ENCODE data around the gene TMEM119. TPM values are rescaled to one million over a fixed set of nuclear protein-coding genes. Genes with fewer than 3 reads are reported as not detected.

The TMEM119 gene
- polyA plus RNA-seq, 3 donors from 2014 or later, result 0.47 TPM; not detected in 2

GRCh38 chr12:108609537-108610335, 11.9 kb upstream of the TMEM119 start:
- Mint-ChIP-seq H3K4me3 (no peak overlapping the region), H3K9me3 (no peaks in the 10 kb centered on the region), H3K4me1 (peaks cover 12 to 19% of the 10 kb centered on the region in 2 donors), H3K27ac (no peak overlapping the region), H3K36me3 (no peaks in the 10 kb centered on the region), H3K27me3 (ENCODE audit: low read depth in 3 of 3) (peaks cover 2 to 11% (median 7%) of the 10 kb centered on the region in 3 donors)
- no peak for DNase-seq

DNA sequence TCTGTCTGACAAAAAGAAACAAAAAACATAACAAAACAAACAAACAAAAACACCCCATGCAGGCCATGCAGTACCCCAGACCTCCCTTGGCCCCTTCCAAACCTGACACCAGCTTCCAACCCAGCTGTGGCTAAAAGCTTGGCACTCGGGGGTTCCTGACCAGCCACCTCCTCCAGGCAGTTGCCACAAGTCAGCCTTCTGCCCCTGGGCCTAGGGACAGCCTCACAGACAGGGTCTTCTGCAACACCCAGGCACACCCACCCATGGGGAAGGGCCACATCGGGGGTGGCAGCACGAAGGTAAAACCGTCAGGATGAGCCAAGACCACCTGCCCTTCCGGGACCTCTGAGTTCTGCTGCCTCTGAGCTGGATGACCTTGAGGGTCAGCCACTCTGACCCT, 10.7 kb upstream of the TMEM119 start:
- H3K4me3 Mint-ChIP-seq, result no peak overlapping the region
- no peaks in the 10 kb centered on the region for H3K36me3 Mint-ChIP-seq
- no peaks in the 10 kb centered on the region for H3K9me3 Mint-ChIP-seq
- peaks cover 12 to 13% of the 10 kb centered on the region in 2 donors for H3K4me1 Mint-ChIP-seq
- H3K27me3 Mint-ChIP-seq (ENCODE audit: low read depth in 3 of 3), result peaks cover 3 to 15% (median 7%) of the 10 kb centered on the region in 3 donors
- DNase-seq, result no peak
- no peak overlapping the region for H3K27ac Mint-ChIP-seq

GRCh38 chr12:108607981-108608600, 10.2 kb upstream of the TMEM119 start:
- peaks cover 5 to 15% (median 7%) of the 10 kb centered on the region in 3 donors for H3K27me3 Mint-ChIP-seq (ENCODE audit: low read depth in 3 of 3)
- no peak for DNase-seq
- no peaks in the 10 kb centered on the region for H3K9me3 Mint-ChIP-seq
- peak overlapping the region in 2 of 6 donors; percentile 7 to 30 for H3K27ac Mint-ChIP-seq
- no peak overlapping the region for H3K4me3 Mint-ChIP-seq
- H3K4me1 Mint-ChIP-seq, result peaks cover 10 to 12% of the 10 kb centered on the region in 2 donors
- H3K36me3 Mint-ChIP-seq, result no peaks in the 10 kb centered on the region

GRCh38 chr12:108606492-108606891, 8.6 kb upstream of the TMEM119 start:
- H3K4me3 Mint-ChIP-seq, result no peak overlapping the region
- no peak for DNase-seq
- no peaks in the 10 kb centered on the region for H3K36me3 Mint-ChIP-seq
- H3K27me3 Mint-ChIP-seq (ENCODE audit: low read depth in 3 of 3), result peaks cover 5 to 14% (median 7%) of the 10 kb centered on the region in 3 donors
- no peaks in the 10 kb centered on the region for H3K9me3 Mint-ChIP-seq
- H3K4me1 Mint-ChIP-seq, result peaks cover 3% of the 10 kb centered on the region in 2 donors
- H3K27ac Mint-ChIP-seq, result peak overlapping the region in 1 of 6 donors; percentile 68

DNA sequence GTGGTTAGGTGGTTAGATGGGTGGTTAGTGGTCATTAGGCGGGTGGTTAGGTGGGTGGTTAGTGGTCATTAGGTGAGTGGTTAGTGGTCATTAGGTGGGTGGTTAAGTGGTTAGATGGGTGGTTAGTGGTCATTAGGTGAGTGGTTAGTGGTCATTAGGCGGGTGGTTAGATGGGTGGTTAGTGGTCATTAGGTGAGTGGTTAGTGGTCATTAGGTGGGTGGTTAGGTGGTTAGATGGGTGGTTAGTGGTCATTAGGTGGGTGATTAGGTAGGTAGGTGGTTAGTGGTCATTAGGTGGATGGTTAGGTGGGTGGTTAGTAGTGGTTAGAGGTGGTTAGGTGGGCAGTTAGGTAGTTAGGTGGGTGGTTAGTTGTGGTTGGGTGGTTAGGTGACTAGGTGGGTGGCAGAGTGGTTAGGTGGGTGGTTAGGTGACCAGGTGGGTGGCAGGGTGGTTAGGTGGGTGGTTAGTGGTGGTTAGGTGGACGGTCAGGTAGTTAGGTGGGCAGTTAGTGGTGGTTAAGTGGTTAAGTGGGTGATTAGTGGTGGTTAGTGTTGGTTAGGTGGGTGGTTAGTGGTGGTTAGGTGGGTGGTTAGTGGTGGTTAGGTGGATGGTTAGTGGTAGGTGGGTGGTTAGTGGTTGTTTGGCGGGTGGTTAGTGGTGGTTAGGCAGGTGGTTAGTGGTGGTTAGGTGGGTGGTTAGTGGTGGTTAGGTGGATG, 8.0 kb upstream of the TMEM119 start:
- peaks cover 5 to 13% (median 7%) of the 10 kb centered on the region in 3 donors for H3K27me3 Mint-ChIP-seq (ENCODE audit: low read depth in 3 of 3)
- H3K27ac Mint-ChIP-seq, result peak overlapping the region in 5 of 6 donors; percentile 14 to 77 (median 68)
- no peaks in the 10 kb centered on the region for H3K9me3 Mint-ChIP-seq
- H3K4me1 Mint-ChIP-seq, result peaks cover 0 to 3% of the 10 kb centered on the region in 2 donors
- H3K36me3 Mint-ChIP-seq, result no peaks in the 10 kb centered on the region
- no peak for DNase-seq
- no peak overlapping the region for H3K4me3 Mint-ChIP-seq

DNA sequence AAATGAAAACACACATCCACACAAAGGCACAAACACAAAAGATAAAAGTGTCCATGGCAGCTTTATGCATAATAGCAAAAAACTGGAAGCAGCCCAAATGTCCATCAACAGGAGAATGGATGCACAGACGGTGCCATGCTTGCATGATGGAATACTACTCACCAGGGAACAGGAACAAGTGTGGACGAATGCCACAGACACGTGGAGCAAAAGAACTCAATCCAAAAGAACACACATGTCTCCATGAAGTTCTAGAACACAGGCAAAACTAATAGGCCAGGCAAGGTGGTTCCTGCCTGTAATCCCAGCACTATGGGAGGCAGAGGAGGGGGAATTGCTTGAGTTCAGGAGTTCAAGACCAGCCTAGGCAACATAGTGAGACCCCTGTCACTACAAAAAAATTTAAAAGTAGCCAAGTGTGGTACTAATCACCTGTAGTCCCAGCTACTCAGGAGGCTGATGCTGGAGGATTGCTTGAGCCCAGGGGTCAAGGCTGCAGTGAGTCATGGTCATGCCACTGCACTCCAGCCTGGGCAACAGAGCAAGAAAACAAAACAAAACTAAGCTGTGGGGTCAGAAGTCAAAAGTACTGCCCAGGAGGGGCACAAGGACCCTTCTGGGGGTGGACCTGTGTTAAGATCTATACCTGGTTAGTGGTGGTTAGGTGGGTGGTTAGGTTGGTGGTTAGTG, 7.3 kb upstream of the TMEM119 start:
- H3K27me3 Mint-ChIP-seq (ENCODE audit: low read depth in 3 of 3), result peaks cover 5 to 11% (median 7%) of the 10 kb centered on the region in 3 donors

DNA sequence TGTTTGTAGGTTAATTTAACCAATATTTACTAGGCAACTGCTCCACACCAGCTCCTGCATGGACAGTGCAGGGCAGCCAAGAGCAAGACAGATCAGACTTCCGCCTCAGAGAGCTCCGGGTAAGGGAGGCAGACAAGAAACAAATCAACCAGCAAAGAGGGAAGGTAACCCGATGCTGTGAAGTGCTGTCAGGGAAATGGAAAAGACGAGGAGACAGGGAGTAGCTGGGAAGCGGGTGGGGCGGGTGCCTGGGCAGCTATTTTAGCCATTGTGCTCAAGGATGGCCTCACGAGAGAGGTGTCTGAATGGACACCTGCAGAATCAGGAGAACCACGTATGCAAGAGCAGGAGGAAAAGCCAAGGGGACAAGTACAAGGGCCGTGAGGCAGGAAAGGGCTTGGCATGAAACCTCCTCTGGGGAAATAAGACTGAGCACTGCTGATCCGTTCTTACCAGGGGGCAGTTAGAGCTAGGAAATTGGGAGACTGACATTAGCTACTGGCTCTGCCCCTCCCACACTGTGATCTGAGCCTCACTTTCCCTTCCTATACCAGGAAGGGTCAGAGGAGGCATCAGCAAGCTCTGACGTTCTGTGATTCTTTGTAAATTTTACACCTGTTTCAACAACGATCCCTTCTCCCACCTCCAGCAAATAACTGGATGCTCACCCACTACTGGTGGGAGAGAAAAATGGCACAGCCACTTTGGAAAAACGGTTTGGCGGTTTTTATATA, 6.5 kb upstream of the TMEM119 start:
- H3K27me3 Mint-ChIP-seq (ENCODE audit: low read depth in 3 of 3), result peaks cover 5 to 11% (median 7%) of the 10 kb centered on the region in 3 donors
- peaks cover 0 to 3% of the 10 kb centered on the region in 2 donors for H3K4me1 Mint-ChIP-seq
- DNase-seq, result no peak
- no peak overlapping the region for H3K27ac Mint-ChIP-seq
- no peaks in the 10 kb centered on the region for H3K36me3 Mint-ChIP-seq
- H3K4me3 Mint-ChIP-seq, result no peak overlapping the region
- H3K9me3 Mint-ChIP-seq, result no peaks in the 10 kb centered on the region

More for the DNA sequence above, 7.3 kb upstream of the TMEM119 start:
- Mint-ChIP-seq H3K27ac (peak overlapping the region in 3 of 6 donors; percentile 14 to 68 (median 17)), H3K36me3 (no peaks in the 10 kb centered on the region), H3K4me3 (no peak overlapping the region), H3K9me3 (no peaks in the 10 kb centered on the region), H3K4me1 (peaks cover 0 to 3% of the 10 kb centered on the region in 2 donors)
- DNase-seq, result no peak

GRCh38 chr12:108603743-108604142, 5.9 kb upstream of the TMEM119 start:
- Mint-ChIP-seq H3K27me3 (ENCODE audit: low read depth in 3 of 3) (peaks cover 5 to 11% (median 7%) of the 10 kb centered on the region in 3 donors), H3K4me1 (peaks cover 0 to 3% of the 10 kb centered on the region in 2 donors), H3K36me3 (no peaks in the 10 kb centered on the region), H3K27ac (no peak overlapping the region), H3K9me3 (no peaks in the 10 kb centered on the region), H3K4me3 (no peak overlapping the region)
- DNase-seq, result no peak

DNA sequence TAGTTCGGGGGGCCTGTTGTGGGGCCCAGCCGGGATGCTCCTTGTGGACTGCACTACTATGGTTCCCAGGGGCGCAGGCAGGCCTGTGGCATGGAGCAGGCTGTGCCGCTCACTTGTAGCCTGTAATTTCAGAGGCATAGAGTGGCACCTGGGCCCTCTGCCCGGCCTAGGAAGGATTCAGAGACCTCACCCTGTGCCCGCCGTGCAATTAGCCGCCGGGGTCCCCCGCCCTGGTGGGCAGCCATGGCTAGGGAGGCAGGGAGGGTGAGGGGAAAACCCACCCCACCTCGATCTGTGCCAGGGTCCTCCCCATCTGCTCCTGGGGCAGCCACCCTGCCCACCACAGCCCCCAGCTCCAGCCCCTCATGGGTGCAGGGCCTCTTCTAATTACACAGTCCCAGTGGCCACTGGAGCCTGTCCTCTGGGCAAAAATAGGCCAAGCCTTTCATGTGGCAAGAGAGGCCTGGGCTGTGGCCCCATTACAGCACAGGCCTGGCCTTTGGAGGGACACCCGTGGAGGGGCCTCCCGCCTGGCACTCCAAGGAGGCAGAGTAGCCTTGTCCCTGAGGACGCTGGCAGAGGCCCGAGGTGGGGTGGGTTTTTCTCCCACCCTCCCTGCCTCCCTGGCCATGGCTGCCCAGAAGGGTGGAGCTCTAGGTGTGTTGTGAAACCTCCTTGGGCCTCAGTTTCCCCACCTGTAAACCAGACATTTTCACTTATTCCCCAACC, 5.3 kb upstream of the TMEM119 start:
- no peak overlapping the region for H3K4me3 Mint-ChIP-seq
- H3K27ac Mint-ChIP-seq, result no peak overlapping the region
- DNase-seq, result no peak
- no peaks in the 10 kb centered on the region for H3K9me3 Mint-ChIP-seq
- H3K27me3 Mint-ChIP-seq (ENCODE audit: low read depth in 3 of 3), result peaks cover 5 to 11% (median 7%) of the 10 kb centered on the region in 3 donors
- H3K4me1 Mint-ChIP-seq, result peaks cover 0 to 3% of the 10 kb centered on the region in 2 donors
- H3K36me3 Mint-ChIP-seq, result no peaks in the 10 kb centered on the region

DNA sequence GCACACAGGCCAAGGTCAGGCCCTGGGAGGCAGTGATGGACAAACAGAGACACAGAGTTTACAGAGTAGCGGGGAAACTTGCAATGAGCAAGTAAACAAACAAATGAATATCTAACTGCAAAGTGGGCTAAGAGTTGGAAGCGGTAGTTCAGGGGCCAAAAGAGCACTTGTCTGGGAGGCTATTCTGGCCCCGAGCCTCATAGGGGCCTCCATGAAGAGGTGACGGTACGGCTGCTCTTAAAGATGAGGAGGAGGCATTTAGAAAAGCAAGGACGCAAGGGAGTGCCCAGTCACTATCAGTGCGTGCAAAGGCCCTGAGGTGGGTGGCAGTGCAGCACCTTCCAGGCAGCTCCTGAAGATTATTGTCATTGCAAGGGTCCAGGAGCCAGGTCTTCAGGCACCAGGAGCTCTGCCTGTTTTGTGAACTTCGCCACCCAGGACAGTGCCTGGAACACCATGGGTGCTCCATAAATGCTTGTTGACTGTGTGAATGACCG, 4.4 kb upstream of the TMEM119 start:
- Mint-ChIP-seq H3K27me3 (ENCODE audit: low read depth in 3 of 3) (peaks cover 5 to 11% (median 7%) of the 10 kb centered on the region in 3 donors), H3K4me1 (peaks cover 0 to 3% of the 10 kb centered on the region in 2 donors), H3K27ac (no peak overlapping the region), H3K9me3 (no peaks in the 10 kb centered on the region), H3K4me3 (no peak overlapping the region), H3K36me3 (no peaks in the 10 kb centered on the region)
- DNase-seq, result no peak

GRCh38 chr12:108600702-108601007, 2.8 kb upstream of the TMEM119 start:
- H3K4me3 Mint-ChIP-seq, result no peak overlapping the region
- H3K27me3 Mint-ChIP-seq (ENCODE audit: low read depth in 3 of 3), result peaks cover 5% of the 10 kb centered on the region in 3 donors
- no peak for DNase-seq
- no peaks in the 10 kb centered on the region for H3K36me3 Mint-ChIP-seq
- peaks cover 0 to 1% of the 10 kb centered on the region in 2 donors for H3K4me1 Mint-ChIP-seq
- H3K27ac Mint-ChIP-seq, result no peak overlapping the region
- no peaks in the 10 kb centered on the region for H3K9me3 Mint-ChIP-seq

- Mint-ChIP-seq H3K36me3 (no peaks in the 10 kb centered on the region), H3K27me3 (ENCODE audit: low read depth in 3 of 3) (peaks cover 0 to 5% (median 3%) of the 10 kb centered on the region in 3 donors), H3K27ac (no peak overlapping the region), H3K9me3 (no peaks in the 10 kb centered on the region), H3K4me1 (peaks cover 0 to 1% of the 10 kb centered on the region in 2 donors), H3K4me3 (no peak overlapping the region)
- no peak for DNase-seq
Measured at GRCh38 chr12:108599948-108600701, 2.2 kb upstream of the TMEM119 start.

Measured in immature natural killer cell (primary cell).